HG03558 (cell line): ENCODE results near the gene KRTAP6-3.

Experiments used
- ATAC-seq: cut with Tn5 transposase; IDR thresholded peaks from one replicate; pipeline ENCODE4 v1.9.1; 2021; ENCODE audit warnings: moderate number of reproducible peaks; ENCODE audit not compliant: unreplicated experiment; ENCODE audit errors: extremely low read depth

The KRTAP6-3 gene

GRCh38 chr21:30592140-30592539, at the start of gene KRTAP6-3:
Gene KRTAP6-3 (plus strand): TSS chr21:30592440. CDS start chr21:30592446, 6 bp downstream.
- ATAC-seq: no peak

- ATAC-seq: no peak
These were observed 39.5 kb upstream of the KRTAP6-3 start for GRCh38 chr21:30552782-30553181.

- no peak for ATAC-seq
These were observed 37.1 kb upstream of the KRTAP6-3 start for GRCh38 chr21:30555095-30555494.

- no peak for ATAC-seq
These were observed 30.9 kb upstream of the KRTAP6-3 start, which contains the start of gene KRTAP19-7 for GRCh38 chr21:30561264-30561895. Gene KRTAP19-7 (minus strand): TSS chr21:30561314. CDS start chr21:30561289, 25 bp downstream.

GRCh38 chr21:30561957-30562356, 30.3 kb upstream of the KRTAP6-3 start:
- no peak for ATAC-seq

GRCh38 chr21:30563072-30563471, 29.2 kb upstream of the KRTAP6-3 start:
- ATAC-seq: no peak

- ATAC-seq: no peak
These were observed 28.6 kb upstream of the KRTAP6-3 start for GRCh38 chr21:30563630-30564029.

GRCh38 chr21:30567617-30568016, 24.6 kb upstream of the KRTAP6-3 start:
- no peak for ATAC-seq

- ATAC-seq: no peak
These were observed 14.5 kb upstream of the KRTAP6-3 start for GRCh38 chr21:30577766-30578165.

GRCh38 chr21:30579346-30579745, 12.9 kb upstream of the KRTAP6-3 start:
- no peak for ATAC-seq

GRCh38 chr21:30580132-30580531, 12.1 kb upstream of the KRTAP6-3 start:
- ATAC-seq: no peak

- ATAC-seq: no peak
These were observed 9.4 kb upstream of the KRTAP6-3 start for GRCh38 chr21:30582870-30583269.

- no peak for ATAC-seq
These were observed 1.9 kb upstream of the KRTAP6-3 start, which contains the start of gene KRTAP22-2 for GRCh38 chr21:30590297-30590696. Gene KRTAP22-2 (minus strand): TSS chr21:30590397.

GRCh38 chr21:30598802-30599201, 6.6 kb downstream of the KRTAP6-3 start, which contains the start of gene KRTAP6-2:
Gene KRTAP6-2 (minus strand): TSS chr21:30598902. CDS start chr21:30598874, 28 bp downstream.
- no peak for ATAC-seq

- ATAC-seq: no peak
These were observed 8.5 kb downstream of the KRTAP6-3 start, which contains the start of gene KRTAP22-1 for GRCh38 chr21:30600787-30601186. Gene KRTAP22-1 (plus strand): TSS chr21:30601087.

- ATAC-seq: no peak
These were observed 13.7 kb downstream of the KRTAP6-3 start for GRCh38 chr21:30605968-30606367.

- ATAC-seq: no peak
These were observed 19.9 kb downstream of the KRTAP6-3 start for GRCh38 chr21:30612132-30612531.

GRCh38 chr21:30613836-30614235, 21.6 kb downstream of the KRTAP6-3 start, which contains the start of gene KRTAP6-1:
Gene KRTAP6-1 (minus strand): TSS chr21:30613930. CDS start chr21:30613904, 26 bp downstream.
- no peak for ATAC-seq

GRCh38 chr21:30615199-30615598, 23.0 kb downstream of the KRTAP6-3 start:
- ATAC-seq: no peak

GRCh38 chr21:30616125-30616524, 23.9 kb downstream of the KRTAP6-3 start, which contains the start of gene KRTAP20-1:
Gene KRTAP20-1 (plus strand): TSS chr21:30616425. CDS start chr21:30616455, 30 bp downstream.
- no peak for ATAC-seq

- no peak for ATAC-seq
These were observed 27.8 kb downstream of the KRTAP6-3 start for GRCh38 chr21:30620080-30620479.

GRCh38 chr21:30620522-30620921, 28.3 kb downstream of the KRTAP6-3 start, which contains the start of gene KRTAP20-4:
Gene KRTAP20-4 (plus strand): TSS chr21:30620627.
- ATAC-seq: no peak
